Adipose tissue (tissue), 3 donors: Measurements from ENCODE around the gene POP4. TPM values are rescaled to one million over a fixed set of nuclear protein-coding genes. Genes with fewer than 3 reads are reported as not detected.
"Not testable (repeated sequence)": the region's sequence is repeated elsewhere in the genome, so short reads cannot be mapped to it uniquely, and the experiment has no call there.

Experiments
- H3K27ac ChIP-seq: one replicate; pipeline ENCODE4 v1.5.1; 2013; ENCODE audit warnings: low read depth, low read length
- WGBS, 3 donors: extraction: QIAGEN DNeasy Blood & Tissue Kit; methylation state at CpG; one replicate each; pipeline ENCODE4 v1.1.7; 2013; 5-methylcytosine and 5-hydroxymethylcytosine counted together
- polyA plus RNA-seq, 3 donors: library from polyadenylated mRNA; stranded (reverse); fragments of 200-250 nt; gene quantifications; one replicate each; pipeline ENCODE4 v1.2.3, GENCODE V29; 2013
- donor health status: healthy with polysubstance abuse.
- donor health status: Bipolar disorder and iron deficiency.
- donor health status: healthy.

The POP4 gene, protein sequence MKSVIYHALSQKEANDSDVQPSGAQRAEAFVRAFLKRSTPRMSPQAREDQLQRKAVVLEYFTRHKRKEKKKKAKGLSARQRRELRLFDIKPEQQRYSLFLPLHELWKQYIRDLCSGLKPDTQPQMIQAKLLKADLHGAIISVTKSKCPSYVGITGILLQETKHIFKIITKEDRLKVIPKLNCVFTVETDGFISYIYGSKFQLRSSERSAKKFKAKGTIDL
- polyA plus RNA-seq = 10 to 100 TPM; 42.4 to 67.7 (median 54.5) TPM

DNA sequence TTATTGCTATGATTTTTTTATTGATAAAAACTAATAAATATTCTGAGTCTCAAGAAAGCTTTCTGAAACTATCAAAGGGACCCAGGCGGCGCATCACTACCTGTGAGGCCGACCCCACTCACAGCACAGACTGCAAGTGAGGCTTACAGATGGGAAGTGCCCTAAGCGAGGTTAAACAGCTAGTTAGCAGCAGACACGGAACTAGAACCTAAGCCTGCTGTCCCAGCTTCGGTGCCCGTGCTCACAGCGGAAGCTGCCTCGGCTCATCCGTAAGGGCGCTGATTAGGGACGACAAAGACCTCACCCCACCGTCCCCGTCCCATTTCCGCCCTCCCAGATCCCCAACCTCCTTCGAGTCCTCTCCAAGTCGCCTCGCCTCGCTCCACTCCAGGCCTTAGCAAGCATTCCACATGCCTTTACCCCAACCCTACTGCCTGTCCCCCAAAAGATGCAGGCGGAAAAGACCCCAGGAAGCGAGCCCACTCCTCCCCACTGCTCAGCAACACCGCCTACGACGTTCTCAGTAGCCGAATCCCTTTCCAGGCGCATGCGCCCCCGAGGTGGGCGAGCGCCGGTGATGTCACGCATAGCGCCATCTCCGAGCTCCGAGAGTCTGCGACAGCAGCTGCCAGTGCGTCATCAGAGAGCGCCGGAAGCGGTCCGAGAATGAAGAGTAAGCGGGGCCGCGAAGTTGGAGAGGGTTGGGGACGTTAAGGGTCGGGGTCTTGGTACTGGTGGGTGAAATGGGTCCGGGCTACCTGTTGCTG lies at the start of gene POP4:
POP4 (plus strand) TSS at position 631 of the 767 bp plus-strand sequence; CDS start at position 667, 36 bp downstream.
- 0 to 1% (median 1%) methylated on average over 47 of the region's 47 CpGs for WGBS, 3 donors
- peak within 1 kb of the TSS; percentile 96 for H3K27ac ChIP-seq

- H3K27ac ChIP-seq = not testable (repeated sequence)
Measured at GRCh38 chr19:29559110-29559509, 47.0 kb upstream of the POP4 start.

DNA sequence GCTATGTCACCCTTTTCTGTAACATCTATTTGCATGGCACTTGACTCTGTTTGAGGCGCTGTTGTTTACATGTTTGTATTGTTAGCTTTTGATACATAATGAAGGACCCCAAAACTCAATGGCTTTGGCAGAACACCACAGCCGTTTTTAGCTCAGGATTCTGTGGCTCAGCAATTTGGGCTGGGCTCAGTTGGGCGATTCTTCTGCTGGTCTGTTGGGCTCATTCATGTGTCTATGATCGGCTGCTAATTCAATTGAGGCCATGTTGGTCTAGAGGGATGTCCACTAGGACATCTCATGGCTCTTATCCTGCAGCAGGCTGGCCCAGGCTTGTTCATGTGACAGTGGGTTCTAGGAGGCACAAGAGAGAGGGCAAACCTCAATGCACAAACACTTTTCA lies 46.3 kb upstream of the POP4 start:
- H3K27ac ChIP-seq = no peak overlapping the region

More at GRCh38 chr19:29559110-29559509, 47.0 kb upstream of the POP4 start:
- 77 to 95% (median 93%) methylated on average over 2 of the region's 2 CpGs for WGBS, 3 donors

DNA sequence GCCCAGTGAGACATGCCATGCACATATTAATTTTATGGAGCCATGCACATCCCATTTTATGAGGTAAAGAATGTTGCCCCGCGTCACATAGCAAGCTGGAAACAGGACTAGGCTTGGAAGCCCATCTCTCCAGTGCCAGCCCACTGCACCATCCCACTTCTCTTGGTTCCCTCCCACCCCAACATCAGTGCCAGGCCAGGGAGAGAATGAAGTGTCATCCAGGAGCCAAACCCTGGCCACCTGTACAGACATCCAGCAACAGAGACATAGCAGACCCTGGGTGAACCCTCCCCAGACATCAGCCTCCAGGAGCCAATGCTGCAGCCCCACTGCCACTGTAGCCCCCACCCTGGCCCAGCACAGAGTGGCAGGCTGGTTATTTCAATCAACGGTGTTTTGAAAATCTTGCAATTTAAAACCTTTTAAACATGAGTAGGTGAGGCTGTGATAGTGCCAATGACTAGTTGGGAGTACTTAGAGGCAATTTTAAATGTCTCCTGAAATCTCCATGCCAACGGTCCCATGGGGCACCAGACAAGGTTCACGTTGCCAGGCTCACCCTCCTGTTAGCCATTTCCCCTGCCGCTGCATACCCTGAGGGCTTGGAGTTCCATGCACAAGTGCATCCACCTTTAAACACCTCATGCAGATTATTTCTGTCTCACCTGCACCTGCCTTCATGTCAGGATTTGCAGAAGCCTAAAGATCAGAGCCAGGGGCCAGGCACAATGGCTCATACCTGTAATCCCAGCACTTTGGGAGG lies 45.6 kb upstream of the POP4 start:
- WGBS, 3 donors = 80 to 86% (median 85%) methylated on average over 6 of the region's 6 CpGs

More for the DNA sequence above, 46.3 kb upstream of the POP4 start:
- 82% methylated on average over 4 of the region's 4 CpGs for WGBS, 3 donors

GRCh38 chr19:29561601-29562000 lies 44.5 kb upstream of the POP4 start:
- 66 to 71% (median 69%) methylated on average over 9 of the region's 9 CpGs for WGBS, 3 donors
- no peak overlapping the region for H3K27ac ChIP-seq

More for the DNA sequence above, 45.6 kb upstream of the POP4 start:
- H3K27ac ChIP-seq = no peak overlapping the region

- WGBS, 3 donors = 56 to 74% (median 57%) methylated on average over 16 of the region's 16 CpGs
- H3K27ac ChIP-seq = no peak overlapping the region
Measured at GRCh38 chr19:29562299-29563297, 43.5 kb upstream of the POP4 start.

DNA sequence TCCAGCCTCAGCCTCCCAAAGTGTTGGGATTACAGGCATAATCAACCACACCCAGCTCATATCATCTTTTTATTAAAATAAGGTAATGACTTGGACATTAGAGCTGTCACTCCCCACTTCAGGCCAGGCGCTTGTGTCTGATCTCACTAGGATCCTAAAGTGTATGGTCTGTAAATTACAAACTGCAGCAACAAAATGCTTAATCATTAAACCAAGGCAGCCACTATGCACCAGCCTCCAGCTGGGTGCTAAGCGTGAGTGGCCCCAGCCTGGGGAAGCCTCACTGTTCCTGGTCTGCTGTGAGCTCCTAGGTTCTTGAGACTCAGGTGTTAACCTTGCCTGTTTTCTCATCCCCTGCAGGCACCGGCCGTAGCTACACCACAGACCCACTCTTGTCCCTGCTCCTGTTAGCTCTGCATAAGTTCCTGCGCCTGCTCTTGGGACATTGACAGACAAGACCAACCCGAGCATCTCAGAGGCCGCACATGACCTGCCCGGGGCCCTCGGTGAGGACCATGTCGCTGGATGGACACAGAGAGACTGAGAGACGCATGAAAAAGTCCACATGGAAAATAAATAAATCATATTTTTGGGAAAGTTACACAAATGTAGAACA lies 42.5 kb upstream of the POP4 start:
- 34 to 80% (median 77%) methylated on average over 11 of the region's 11 CpGs for WGBS, 3 donors
- H3K27ac ChIP-seq = no peak overlapping the region

DNA sequence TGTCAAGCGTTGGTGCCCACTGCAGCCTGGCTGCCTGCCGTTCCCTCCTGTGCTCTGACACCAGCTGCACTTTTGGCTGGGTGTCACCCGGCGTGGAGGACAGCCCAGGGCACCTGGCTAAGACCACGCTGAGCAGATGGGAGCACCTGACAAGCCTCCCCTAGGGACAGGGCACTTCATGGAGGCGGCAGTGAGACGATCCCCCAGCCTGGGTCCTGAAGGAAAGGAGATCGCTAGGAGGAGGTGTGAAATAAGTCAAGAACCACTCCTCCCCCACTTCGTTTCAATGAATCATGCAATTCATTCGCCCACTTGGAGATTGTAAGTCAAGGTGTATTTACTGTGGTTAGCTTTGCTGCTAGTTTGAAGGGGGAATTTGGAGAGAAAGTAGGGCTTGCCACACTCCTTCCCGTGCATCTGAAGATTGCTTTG lies 41.5 kb upstream of the POP4 start:
- no peak overlapping the region for H3K27ac ChIP-seq
- WGBS, 3 donors = 29 to 48% (median 45%) methylated on average over 11 of the region's 11 CpGs

- WGBS, 3 donors = 79 to 92% (median 81%) methylated on average over 19 of the region's 19 CpGs
- H3K27ac ChIP-seq = no peak overlapping the region
Measured at GRCh38 chr19:29565171-29565570, 40.9 kb upstream of the POP4 start.

GRCh38 chr19:29566496-29567054 lies 39.5 kb upstream of the POP4 start:
- WGBS, 3 donors = 81 to 85% (median 84%) methylated on average over 3 of the region's 3 CpGs
- no peak overlapping the region for H3K27ac ChIP-seq

DNA sequence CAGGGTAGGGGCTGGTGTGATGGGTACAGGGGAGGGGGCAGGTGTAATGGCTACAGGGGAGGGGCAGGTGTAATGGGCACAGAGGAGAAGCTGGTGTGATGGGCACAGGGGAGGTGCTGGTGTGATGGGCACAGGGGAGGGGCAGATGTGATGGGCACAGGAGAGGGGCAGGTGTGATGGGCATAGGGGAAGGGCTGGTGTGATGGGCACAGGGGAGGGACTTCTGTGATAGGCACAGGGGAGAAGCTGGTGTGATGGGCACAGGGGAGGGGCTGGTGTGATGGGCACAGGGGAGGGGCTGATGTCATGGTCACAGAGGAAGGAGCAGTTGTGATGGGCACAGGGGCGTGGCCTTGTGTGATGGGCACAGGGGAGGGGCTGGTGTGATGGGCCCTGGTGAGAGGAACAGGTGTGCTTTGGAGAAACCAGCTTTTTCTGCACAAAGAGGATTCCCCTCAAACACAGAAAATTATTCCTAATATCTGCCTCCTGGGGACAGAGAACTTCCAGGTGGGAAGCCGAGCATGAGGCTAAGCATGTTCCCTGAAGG lies 38.6 kb upstream of the POP4 start:
- no peak overlapping the region for H3K27ac ChIP-seq
- 49 to 90% (median 77%) methylated on average over 2 of the region's 2 CpGs for WGBS, 3 donors

GRCh38 chr19:29568036-29569025 lies 37.8 kb upstream of the POP4 start:
- H3K27ac ChIP-seq = no peak overlapping the region
- WGBS, 3 donors = 61 to 65% (median 63%) methylated on average over 22 of the region's 22 CpGs

DNA sequence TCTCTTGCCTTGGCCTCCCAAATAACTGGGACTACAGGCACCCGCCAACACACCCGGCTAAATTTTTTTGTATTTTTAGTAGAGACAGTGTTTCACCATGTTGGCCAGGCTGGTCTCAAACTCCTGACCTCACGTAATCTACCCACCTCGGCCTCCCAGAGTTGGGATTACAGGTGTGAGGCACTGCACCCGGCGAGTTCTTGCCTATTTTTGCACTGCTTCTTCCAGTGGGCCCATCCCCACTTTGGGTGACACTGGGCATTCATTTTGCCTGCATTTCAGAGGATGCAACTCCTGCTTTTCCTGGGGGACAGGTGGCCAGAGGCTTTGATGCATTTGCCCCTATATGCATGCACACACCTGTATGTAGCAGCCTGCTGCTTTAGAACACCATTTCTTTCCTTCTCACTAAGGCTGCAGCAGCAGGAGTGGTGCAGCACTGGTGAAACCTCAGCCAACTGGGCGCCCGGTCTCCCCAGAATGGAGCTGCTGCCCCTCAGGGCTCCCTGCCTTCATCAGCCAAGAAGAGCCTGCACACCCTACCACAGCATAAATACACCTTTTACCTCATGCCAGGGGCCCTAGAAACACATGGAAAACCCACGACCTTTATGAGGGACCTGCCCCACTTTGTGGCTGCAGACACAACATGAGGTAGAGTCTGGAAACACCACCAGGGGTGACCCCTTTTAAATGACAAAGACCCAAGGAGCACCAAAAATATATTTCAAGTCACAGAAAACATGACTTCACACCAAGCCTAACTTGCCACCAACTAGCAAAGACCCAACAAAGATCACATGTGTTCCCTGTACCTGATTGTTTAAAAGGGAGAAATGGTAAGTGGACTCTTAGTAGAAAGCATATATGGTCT lies 36.8 kb upstream of the POP4 start:
- WGBS, 3 donors = 69 to 82% (median 73%) methylated on average over 9 of the region's 9 CpGs
- no peak overlapping the region for H3K27ac ChIP-seq

- 70 to 74% (median 73%) methylated on average over 6 of the region's 6 CpGs for WGBS, 3 donors
- H3K27ac ChIP-seq = no peak overlapping the region
Measured at GRCh38 chr19:29571181-29571580, 34.9 kb upstream of the POP4 start.

DNA sequence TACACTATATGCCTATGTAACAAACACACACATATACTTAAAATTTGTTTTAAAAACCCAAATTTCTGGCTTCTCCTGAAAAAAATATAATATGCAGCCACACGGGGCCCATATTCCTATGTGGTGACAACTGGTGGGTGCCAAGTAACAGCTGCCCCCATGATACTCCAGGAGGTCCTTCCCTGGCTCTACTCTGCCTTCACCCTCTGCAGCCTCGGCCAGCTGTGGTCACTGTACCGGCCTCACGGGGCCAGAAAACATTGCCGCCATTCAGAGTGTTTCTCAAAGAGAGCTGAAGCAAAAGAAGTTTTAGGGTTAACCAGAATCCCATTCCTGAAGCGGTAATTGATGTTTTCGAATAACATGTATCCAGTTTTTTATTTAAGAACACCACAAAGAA lies 32.6 kb upstream of the POP4 start:
- 51 to 59% (median 52%) methylated on average over 7 of the region's 7 CpGs for WGBS, 3 donors
- no peak overlapping the region for H3K27ac ChIP-seq
